NCI-H69 (cell line): ENCODE results near the gene ARRB1.
"Not testable (repeated sequence)": the region's sequence is repeated elsewhere in the genome, so short reads cannot be mapped to it uniquely, and the experiment has no call there.

ENCODE experiments used
- DNase-seq: peaks from one replicate; lab custom pipeline; 2025; lab: John Stamatoyannopoulos, UW

Gene ARRB1

DNA sequence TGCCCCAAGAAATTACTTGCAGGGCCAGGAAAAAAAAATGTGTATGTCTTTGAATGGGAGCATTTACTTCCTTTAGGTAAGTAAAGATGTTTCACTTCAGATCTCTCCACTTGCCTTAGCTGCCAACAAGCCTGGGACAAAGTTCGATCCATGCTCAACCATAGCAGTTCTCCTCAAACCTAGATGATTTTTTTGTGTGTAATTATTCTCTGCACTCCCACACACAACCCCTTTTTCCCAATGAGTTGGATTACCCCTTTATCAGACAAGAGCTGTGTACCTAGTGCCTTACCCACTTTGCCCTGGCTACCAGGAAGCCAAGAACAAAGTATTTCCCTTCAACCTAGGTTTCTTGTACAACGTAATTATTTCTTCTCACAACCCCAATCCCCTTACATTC, 75.3 kb downstream of the ARRB1 start:
- peak; percentile 61 for DNase-seq

DNA sequence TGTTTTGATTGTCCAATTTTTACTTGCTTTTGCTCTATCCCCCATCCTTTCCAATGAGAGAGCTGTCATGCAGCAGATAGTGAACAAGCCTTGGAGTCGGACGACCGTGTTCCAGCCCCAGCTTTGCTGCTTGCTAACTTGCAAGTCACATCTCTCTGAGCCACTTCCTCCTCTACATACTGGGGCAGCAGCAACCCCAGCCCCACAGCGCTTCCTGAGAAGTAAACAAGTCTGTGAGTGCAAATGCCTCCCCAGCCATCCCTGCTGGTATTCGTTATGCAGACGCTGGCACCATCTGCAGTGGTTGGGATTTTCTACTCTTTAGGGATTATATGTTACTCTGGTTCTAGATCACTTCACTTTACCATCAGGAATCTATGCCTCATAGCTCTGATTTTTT, 75.9 kb downstream of the ARRB1 start:
- peak; percentile 72 for DNase-seq

GRCh38 chr11:75274716-75275115, 76.7 kb downstream of the ARRB1 start:
- not testable (repeated sequence) for DNase-seq

DNA sequence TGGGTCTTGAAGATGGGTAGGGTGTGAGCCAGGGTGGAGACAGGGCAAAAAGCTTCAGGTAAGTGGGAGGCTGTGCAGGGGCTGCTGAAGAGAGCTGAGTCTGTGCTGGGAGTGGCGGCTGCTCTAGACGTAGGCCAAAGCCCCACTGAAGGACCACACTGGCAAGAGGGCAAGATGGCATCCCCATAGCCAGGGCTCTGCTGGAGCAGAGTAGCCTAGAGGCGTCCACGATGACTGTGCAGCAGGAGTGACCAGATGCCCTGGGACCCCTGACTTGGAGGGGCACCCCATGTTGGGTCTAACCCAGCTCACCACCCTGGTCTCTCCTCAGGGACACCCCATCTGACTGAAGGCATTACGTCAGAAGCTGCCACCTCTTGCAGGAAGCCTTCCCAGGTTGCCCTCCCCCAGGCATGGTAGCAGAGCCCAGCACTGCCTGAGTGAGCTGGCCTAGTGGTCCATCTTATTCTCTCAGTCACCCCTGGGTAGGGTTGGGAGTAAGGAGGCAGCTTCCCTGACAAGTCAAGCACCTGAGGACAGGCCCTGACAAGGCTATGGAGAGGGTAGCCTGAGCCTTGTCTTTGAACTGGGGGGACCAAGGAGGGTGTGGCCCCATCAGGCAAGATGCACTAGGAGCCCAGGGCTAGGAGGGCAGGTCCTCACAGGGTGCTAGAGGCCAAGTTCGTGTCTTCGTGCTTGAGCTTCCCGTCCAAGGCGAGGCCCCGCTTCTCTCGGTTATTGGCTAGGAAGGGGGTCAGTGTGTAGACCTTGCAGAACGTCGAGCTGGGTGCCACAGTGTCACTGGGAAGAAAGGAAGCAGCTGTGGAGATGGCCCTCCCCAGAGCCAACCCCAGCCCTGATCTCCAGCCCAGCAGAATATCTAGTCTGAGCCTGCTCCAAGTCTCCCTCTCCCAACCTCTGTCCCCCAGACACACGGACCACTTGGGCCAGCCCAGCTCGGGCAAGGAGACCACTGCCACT, 77.8 kb downstream of the ARRB1 start:
- no peak for DNase-seq

GRCh38 chr11:75272821-75273301, 78.6 kb downstream of the ARRB1 start:
- DNase-seq, result no peak

DNA sequence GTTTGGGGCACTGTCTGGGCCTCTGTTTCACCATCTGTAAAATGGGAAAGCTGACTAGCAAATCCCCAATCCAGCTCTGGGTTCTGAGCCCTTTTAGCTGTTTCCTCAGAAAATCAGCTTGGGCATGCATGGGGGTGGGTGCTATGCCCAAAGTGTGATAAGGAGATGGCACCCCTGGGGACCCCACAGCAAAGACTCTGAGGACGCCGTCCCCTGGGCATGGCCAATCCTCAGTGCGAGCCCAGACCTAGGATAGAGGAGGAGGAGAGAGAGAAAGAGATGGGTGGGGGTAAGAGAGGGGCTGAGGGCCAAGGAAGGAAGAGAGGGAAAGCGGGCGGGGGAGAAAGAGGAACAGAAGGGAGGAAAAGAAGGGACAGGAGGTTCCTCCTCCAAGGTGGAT, 79.1 kb downstream of the ARRB1 start:
- no peak for DNase-seq

DNA sequence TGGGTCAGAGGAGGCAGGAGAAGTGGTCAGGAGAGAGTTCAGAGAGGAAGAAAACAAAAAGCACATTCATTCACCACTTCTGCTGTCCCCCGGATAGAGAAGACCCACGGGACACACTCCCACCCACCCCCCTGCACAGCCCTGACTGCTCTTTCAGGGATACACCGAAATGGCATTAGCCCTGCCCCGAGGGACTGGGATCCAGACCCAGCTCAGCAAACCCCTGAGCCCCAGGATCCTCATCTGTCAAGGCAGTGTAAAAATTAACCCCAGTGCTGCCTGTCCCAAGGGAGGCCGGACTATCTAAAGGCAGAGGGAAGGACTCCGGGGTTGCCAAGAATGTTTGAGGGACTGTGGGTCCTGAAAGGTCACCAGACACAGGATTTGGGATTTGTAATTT, 79.7 kb downstream of the ARRB1 start:
- DNase-seq, result no peak

DNA sequence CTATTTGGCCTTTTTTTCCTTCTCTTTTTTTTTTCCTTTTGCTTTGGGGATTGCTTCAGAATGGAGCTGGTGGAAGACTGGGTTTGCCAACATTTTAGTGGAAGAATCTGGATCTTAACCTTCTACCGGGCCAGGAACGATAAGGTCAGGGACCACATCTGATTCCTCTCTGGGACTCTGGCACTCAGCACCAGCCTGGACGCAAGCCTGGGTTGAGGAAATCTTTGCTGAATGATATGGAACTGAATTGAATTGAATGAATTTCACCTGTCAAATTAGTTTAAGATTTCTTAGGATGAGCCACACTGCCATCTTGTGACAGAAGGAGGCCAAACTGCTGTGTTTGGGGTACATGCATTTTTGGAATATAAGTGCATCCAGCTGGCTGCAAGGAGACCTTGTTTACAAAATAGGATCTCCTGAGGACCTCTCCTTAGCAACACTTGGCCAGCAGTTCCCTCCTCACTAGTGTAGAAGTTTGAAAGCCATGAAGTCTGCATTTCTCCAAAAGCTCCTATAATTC, 80.5 kb downstream of the ARRB1 start:
- DNase-seq, result peak; percentile 51

DNA sequence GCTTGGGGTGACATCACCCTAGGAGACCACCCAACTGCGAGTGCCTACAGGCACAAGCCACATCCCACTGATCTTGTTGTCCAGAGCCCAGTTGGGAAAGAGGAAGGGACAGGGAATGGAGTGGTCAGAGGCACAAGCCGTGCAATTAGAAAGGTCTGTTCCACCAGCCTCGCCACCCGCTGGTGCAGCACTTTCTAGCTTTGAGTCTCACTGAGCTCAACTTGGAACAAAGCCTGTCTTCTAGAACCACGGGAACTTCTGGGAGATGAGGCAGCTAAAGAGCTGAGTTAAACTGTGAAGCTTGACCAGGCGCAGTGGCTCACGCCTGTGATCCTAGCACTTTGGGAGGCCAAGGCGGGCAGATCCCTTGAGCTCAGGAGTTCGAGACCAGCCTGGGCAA, 81.6 kb downstream of the ARRB1 start:
- DNase-seq, result no peak

GRCh38 chr11:75269367-75269660, 82.1 kb downstream of the ARRB1 start:
- no peak for DNase-seq

- no peak for DNase-seq
Measured at GRCh38 chr11:75268626-75269366, 82.7 kb downstream of the ARRB1 start.

DNA sequence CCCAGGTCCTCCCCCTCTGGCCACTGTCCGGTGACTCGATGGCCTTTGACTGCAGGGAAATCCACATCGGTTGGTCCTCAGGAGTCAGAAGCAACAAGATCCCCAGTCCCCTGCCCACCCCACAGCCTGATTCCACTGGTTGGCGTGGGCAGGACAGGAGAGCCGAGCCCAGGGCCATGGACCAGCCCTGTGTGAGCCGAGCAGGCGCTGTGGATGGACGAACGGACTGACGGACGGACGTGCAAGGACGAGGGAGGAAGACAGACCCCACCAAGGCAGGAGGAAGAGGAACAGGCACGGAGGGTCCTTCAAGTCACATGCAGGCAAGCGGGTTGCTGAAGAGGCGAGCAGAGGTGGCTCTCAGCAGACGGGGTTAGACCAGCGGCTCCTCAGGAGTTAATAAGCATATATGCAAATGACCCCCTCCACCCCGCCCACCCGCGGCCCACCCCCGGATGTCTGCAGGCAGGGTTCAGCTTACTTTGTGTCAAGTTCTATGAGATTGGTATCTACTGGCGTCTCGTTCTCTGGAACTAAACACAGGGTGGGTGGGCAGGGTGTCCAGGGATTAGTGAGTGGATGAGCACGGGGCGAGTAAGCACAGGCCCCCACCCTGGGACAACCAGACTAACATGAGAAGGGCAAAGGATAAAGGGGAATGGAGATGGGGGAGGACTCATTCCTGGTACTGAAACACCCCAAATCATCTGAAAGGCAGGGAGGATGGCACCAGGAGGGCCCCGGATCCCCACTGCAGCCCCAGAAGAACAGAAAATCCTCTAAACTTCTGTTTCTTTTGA, 84.1 kb downstream of the ARRB1 start:
- no peak for DNase-seq

DNA sequence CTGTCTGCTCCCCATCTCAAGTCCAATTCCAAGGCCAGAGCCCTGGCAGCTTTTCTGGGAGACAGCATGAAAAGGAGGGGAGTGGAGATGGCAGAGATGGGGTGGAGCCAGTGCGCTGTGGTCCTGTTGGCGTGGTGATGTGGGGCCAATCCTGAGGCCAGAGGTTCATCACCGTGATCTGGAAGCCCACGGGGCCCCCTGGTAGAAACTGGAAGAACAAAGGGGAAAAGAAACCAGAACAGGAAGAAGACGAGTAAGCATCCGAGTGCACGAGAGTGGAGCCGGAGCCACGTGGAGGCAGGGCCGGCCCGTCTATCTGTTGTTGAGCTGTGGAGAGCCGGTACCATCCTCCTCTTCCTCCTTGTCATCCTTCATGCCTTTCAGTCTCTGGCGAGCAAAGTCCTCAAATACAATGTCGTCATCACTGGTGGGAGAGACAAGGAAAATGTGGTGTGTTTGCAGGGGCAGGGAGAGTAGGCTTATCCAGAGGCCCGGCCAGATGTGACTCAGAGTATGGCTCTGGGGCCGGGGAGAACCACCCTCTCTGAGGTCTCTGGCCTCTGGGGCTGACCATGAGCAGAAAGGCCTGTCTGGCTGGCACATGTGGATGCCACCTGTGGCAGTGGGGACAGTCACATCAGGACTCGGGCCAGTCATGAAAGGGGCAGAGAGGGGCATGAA, 85.5 kb downstream of the ARRB1 start:
- DNase-seq, result no peak

- DNase-seq, result no peak
Measured at GRCh38 chr11:75264971-75265370, 86.5 kb downstream of the ARRB1 start.

DNA sequence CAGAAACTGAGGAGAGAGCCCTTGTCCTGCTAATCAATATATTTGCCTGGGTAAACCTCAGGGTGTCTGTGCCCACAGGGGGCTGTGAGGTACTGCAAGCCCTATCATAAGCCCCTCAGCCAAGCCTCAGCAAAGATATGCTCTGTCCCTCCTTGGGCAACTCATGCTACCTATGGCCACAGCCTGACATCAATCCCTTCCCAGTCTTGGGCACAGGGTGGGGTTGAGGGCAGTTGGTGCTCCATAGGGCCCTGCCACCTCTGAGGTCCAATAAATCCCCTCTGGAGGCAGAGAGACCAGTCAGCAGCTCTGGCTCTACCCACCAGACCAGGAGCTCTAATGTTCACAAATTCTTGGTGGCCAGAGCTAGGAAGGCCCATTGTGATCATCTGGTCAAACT, 87.1 kb downstream of the ARRB1 start:
- DNase-seq, result no peak

GRCh38 chr11:75263944-75264349, 87.5 kb downstream of the ARRB1 start:
- DNase-seq, result no peak

GRCh38 chr11:75262961-75263852, 88.3 kb downstream of the ARRB1 start:
- no peak for DNase-seq

GRCh38 chr11:75262436-75262835, 89.0 kb downstream of the ARRB1 start:
- no peak for DNase-seq

DNA sequence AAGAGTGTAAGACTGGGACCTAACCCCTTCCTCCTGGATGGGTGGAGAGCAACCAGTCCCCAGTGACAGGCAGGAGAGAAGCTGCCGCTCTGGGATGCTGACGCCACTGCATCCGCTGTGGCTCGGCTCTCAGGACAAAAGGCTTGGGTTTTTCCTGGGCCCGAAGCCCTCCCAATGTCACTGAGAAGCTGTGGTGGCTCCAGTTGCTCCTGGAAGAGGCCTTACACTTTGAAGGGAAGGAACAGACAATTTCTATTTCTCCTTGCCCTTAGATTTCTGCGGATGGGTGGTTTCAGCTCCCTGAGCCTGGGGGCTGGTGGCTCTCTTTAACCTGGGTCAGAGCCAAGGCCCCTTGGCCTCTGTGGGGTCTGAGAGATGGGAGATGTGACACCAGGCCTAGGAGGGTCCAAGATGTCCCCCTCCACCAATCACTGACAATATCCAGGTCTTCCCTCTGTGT, 89.5 kb downstream of the ARRB1 start:
- no peak for DNase-seq

DNA sequence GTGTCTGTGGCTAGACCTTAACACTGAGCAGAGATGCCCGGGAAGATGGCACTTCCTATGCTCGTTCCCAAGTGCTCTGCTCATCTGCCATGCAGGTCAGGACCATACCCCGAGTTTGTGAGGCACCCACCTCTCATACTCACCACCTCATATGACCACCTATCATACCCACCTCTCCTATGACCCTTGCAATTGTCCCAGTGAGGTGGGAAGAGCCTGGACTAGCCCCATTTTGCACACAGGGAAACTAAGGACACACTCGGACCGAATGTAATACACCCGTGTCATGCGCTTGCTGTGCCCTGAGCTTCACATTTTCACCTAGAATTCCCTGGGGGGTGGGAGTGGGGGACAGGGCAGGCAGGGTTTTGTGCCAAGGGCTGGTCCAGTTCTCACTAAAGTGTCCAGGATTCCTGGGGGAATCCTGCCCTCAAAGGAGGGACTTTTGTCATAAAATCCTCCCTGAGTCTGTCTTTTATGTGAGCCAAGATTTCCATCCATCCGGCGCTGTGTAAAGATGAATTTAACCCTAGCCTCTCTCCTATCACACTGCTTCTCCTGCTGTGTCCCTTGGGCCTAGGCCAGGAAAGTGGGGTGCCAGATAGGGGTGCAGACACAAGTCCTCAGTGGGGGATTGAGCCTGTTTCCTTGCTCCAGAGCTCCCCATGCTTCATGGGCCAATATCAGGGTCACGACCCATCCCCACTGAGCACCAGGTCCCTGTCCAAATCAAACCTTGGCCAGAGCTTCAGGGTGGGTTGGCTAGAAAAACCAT, 90.9 kb downstream of the ARRB1 start:
- no peak for DNase-seq
